Stomach smooth muscle (tissue), 2 donors: ENCODE measurements around the gene MYO18A.

Experiments
- H3K27ac ChIP-seq: one replicate; pipeline ENCODE4 v1.7.0; 2013; ENCODE audit warnings: mild to moderate bottlenecking, low read length, inconsistent platforms
- H3K27me3 ChIP-seq, 2 donors: one replicate each; pipeline ENCODE4 v1.7.0; 2013; ENCODE audit warnings: low read length in 2 of 2; ENCODE audit not compliant: insufficient read depth in 2 of 2, control insufficient read depth in 1 of 2
- H3K36me3 ChIP-seq, 2 donors: one replicate each; pipeline ENCODE4 v1.7.0; 2013; ENCODE audit warnings: low read length in 2 of 2; ENCODE audit not compliant: control insufficient read depth in 2 of 2, insufficient read depth in 2 of 2
- H3K4me1 ChIP-seq: one replicate; pipeline ENCODE4 v1.7.0; 2013; ENCODE audit warnings: low read length; ENCODE audit not compliant: control insufficient read depth, insufficient read depth
- H3K4me3 ChIP-seq, 2 donors: one replicate each; pipeline ENCODE4 v1.7.0; 2013; ENCODE audit warnings: low read length in 2 of 2
- H3K9ac ChIP-seq, 2 donors: one replicate each; pipeline ENCODE4 v1.7.0; 2013; ENCODE audit warnings: low read length in 2 of 2, mild to moderate bottlenecking in 1 of 2
- H3K9me3 ChIP-seq, 2 donors: one replicate each; pipeline ENCODE4 v1.7.0; 2013; ENCODE audit warnings: low read length in 2 of 2; ENCODE audit not compliant: control insufficient read depth in 2 of 2
- donor health status: healthy.
- donor health status: Pancreatic carcinoma.

The MYO18A gene

GRCh38 chr17:29111816-29112499 lies 68.2 kb downstream of the MYO18A start:
- Histone ChIP-seq H3K27me3 (no peaks in the 10 kb centered on the region), H3K4me1 (peaks cover 15% of the 10 kb centered on the region), H3K9ac (no peak overlapping the region), H3K27ac (no peak overlapping the region), H3K36me3 (peaks cover 40 to 47% of the 10 kb centered on the region in 2 donors), H3K4me3 (no peak overlapping the region), H3K9me3 (no peaks in the 10 kb centered on the region)

- no peak overlapping the region for H3K4me3 ChIP-seq
- no peak overlapping the region for H3K9ac ChIP-seq
- peaks cover 46 to 47% of the 10 kb centered on the region in 2 donors for H3K36me3 ChIP-seq
- H3K9me3 ChIP-seq: no peaks in the 10 kb centered on the region
- H3K27ac ChIP-seq: no peak overlapping the region
- peaks cover 13% of the 10 kb centered on the region for H3K4me1 ChIP-seq
- no peaks in the 10 kb centered on the region for H3K27me3 ChIP-seq
Measured at GRCh38 chr17:29110372-29110757, 69.8 kb downstream of the MYO18A start.

- H3K27me3 ChIP-seq: no peaks in the 10 kb centered on the region
- H3K4me1 ChIP-seq: peaks cover 13% of the 10 kb centered on the region
- peaks cover 45% of the 10 kb centered on the region in 2 donors for H3K36me3 ChIP-seq
- no peak overlapping the region for H3K4me3 ChIP-seq
- H3K9me3 ChIP-seq: no peaks in the 10 kb centered on the region
- no peak overlapping the region for H3K9ac ChIP-seq
- no peak overlapping the region for H3K27ac ChIP-seq
Measured at GRCh38 chr17:29109477-29110371, 70.5 kb downstream of the MYO18A start.

GRCh38 chr17:29108823-29109476 lies 71.2 kb downstream of the MYO18A start:
- Histone ChIP-seq H3K9me3 (no peaks in the 10 kb centered on the region), H3K27ac (no peak overlapping the region), H3K27me3 (no peaks in the 10 kb centered on the region), H3K4me3 (no peak overlapping the region), H3K4me1 (peaks cover 13% of the 10 kb centered on the region), H3K9ac (no peak overlapping the region), H3K36me3 (peaks cover 39 to 47% of the 10 kb centered on the region in 2 donors)

GRCh38 chr17:29107933-29108822 lies 72.0 kb downstream of the MYO18A start:
- peaks cover 13% of the 10 kb centered on the region for H3K4me1 ChIP-seq

GRCh38 chr17:29107084-29107483 lies 73.1 kb downstream of the MYO18A start:
- Histone ChIP-seq H3K36me3 (peaks cover 47 to 59% of the 10 kb centered on the region in 2 donors), H3K27me3 (no peaks in the 10 kb centered on the region), H3K9me3 (no peaks in the 10 kb centered on the region), H3K9ac (no peak overlapping the region), H3K4me3 (no peak overlapping the region), H3K27ac (no peak overlapping the region), H3K4me1 (peaks cover 4% of the 10 kb centered on the region)

More at GRCh38 chr17:29107933-29108822, 72.0 kb downstream of the MYO18A start:
- Histone ChIP-seq H3K27ac (no peak overlapping the region), H3K27me3 (no peaks in the 10 kb centered on the region), H3K36me3 (peaks cover 40 to 54% of the 10 kb centered on the region in 2 donors), H3K9ac (no peak overlapping the region), H3K4me3 (no peak overlapping the region), H3K9me3 (no peaks in the 10 kb centered on the region)

- no peak overlapping the region for H3K4me3 ChIP-seq
- no peak overlapping the region for H3K27ac ChIP-seq
- H3K9me3 ChIP-seq: no peaks in the 10 kb centered on the region
- H3K27me3 ChIP-seq: no peaks in the 10 kb centered on the region
- no peak overlapping the region for H3K9ac ChIP-seq
- H3K36me3 ChIP-seq: peaks cover 36 to 54% of the 10 kb centered on the region in 2 donors
- no peaks in the 10 kb centered on the region for H3K4me1 ChIP-seq
Measured at GRCh38 chr17:29103341-29103740, 76.9 kb downstream of the MYO18A start.

- Histone ChIP-seq H3K36me3 (peaks cover 39 to 54% of the 10 kb centered on the region in 2 donors), H3K9me3 (no peaks in the 10 kb centered on the region), H3K27me3 (no peaks in the 10 kb centered on the region), H3K27ac (no peak overlapping the region), H3K4me3 (no peak overlapping the region), H3K4me1 (no peaks in the 10 kb centered on the region), H3K9ac (no peak overlapping the region)
Measured at GRCh38 chr17:29102741-29103181, 77.4 kb downstream of the MYO18A start.

GRCh38 chr17:29102046-29102445 lies 78.2 kb downstream of the MYO18A start:
- no peaks in the 10 kb centered on the region for H3K4me1 ChIP-seq
- peaks cover 43 to 59% of the 10 kb centered on the region in 2 donors for H3K36me3 ChIP-seq
- H3K27me3 ChIP-seq: no peaks in the 10 kb centered on the region
- no peak overlapping the region for H3K27ac ChIP-seq
- no peaks in the 10 kb centered on the region for H3K9me3 ChIP-seq
- no peak overlapping the region for H3K9ac ChIP-seq
- no peak overlapping the region for H3K4me3 ChIP-seq

- H3K27me3 ChIP-seq: no peaks in the 10 kb centered on the region
- H3K4me3 ChIP-seq: no peak overlapping the region
- no peaks in the 10 kb centered on the region for H3K4me1 ChIP-seq
- H3K9ac ChIP-seq: no peak overlapping the region
- no peaks in the 10 kb centered on the region for H3K9me3 ChIP-seq
- no peak overlapping the region for H3K27ac ChIP-seq
- peaks cover 55 to 60% of the 10 kb centered on the region in 2 donors for H3K36me3 ChIP-seq
Measured at GRCh38 chr17:29100296-29100695, 79.9 kb downstream of the MYO18A start.
